Nephron (organoid): Measurements from ENCODE around the gene ACTL7B.
A peak's percentile ranks its signal among the peaks of the same experiment; 100 is the strongest.
"Not testable (repeated sequence)": the region's sequence is repeated elsewhere in the genome, so short reads cannot be mapped to it uniquely, and the experiment has no call there.

Experiments
- H3K27ac Mint-ChIP-seq, 3 experiments: 2 replicates each; pipeline ENCODE4 v1.8.0; 2020; ENCODE audit warnings: mixed read lengths in 3 of 3, mild to moderate bottlenecking in 2 of 3, moderate library complexity in 1 of 3
- H3K27me3 Mint-ChIP-seq: 2 replicates; pipeline ENCODE4 v1.8.0; 2021; ENCODE audit warnings: low read depth, mild to moderate bottlenecking, moderate library complexity, mixed read lengths
- H3K36me3 Mint-ChIP-seq: 2 replicates; pipeline ENCODE4 v1.8.0; 2020; ENCODE audit warnings: low read depth, mixed read lengths
- H3K4me1 Mint-ChIP-seq: 2 replicates; pipeline ENCODE4 v1.8.0; 2020; ENCODE audit warnings: mixed read lengths
- H3K4me3 Mint-ChIP-seq, 3 experiments: 2 replicates each; pipeline ENCODE4 v1.8.0; 2020; ENCODE audit warnings: mild to moderate bottlenecking in 3 of 3, mixed read lengths in 3 of 3, moderate library complexity in 2 of 3
- H3K9me3 Mint-ChIP-seq: 2 replicates; pipeline ENCODE4 v1.8.0; 2020; ENCODE audit warnings: mixed read lengths
- TF ChIP-seq, protein P1 (sequence below), 3 experiments: fragments of 200-600 bp; sonication (generic); IDR thresholded peaks; one replicate each; pipeline ENCODE4 v1.5.0; 2021; ENCODE audit warnings: antibody characterized with exemption in 3 of 3; ENCODE audit not compliant: unreplicated experiment in 3 of 3

The ACTL7B gene

DNA sequence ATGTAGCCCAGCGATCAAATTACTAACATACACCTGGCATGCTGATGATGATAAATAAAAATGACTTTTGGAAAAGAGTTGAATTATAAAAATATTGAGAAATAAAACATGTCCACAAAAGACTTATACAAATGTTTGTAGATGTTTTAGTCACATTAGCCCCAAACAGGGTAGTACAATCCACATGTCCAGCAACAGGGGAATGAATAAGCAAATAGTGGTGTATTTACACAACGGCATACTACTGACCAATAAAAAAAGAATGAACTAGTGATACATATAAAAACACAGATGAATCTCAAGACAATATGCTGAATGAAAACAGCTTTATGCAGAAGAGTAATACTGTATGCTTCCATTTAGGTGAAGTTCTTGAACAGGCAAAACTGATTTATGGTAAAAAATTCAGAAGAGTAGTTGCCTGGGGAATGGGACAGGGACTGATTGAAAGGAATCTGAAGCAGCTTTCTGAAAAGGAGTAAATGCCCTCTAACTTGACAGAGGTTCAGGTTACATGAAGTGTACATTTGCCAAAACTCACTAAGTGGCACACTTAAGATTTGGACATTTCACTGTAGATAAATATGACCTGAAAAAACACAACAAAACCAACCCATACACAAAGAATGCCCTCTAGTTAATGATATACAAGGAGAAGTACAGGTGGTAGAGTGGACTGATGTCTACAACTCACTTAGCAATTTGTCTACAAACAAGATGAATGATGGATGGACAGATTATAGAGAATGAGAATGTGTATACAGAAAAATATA is 41.7 kb upstream of the ACTL7B start:
- TF ChIP-seq, protein P1, sequence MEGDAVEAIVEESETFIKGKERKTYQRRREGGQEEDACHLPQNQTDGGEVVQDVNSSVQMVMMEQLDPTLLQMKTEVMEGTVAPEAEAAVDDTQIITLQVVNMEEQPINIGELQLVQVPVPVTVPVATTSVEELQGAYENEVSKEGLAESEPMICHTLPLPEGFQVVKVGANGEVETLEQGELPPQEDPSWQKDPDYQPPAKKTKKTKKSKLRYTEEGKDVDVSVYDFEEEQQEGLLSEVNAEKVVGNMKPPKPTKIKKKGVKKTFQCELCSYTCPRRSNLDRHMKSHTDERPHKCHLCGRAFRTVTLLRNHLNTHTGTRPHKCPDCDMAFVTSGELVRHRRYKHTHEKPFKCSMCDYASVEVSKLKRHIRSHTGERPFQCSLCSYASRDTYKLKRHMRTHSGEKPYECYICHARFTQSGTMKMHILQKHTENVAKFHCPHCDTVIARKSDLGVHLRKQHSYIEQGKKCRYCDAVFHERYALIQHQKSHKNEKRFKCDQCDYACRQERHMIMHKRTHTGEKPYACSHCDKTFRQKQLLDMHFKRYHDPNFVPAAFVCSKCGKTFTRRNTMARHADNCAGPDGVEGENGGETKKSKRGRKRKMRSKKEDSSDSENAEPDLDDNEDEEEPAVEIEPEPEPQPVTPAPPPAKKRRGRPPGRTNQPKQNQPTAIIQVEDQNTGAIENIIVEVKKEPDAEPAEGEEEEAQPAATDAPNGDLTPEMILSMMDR (IDR thresholded peaks at IDR 0.05; ENCODE audit: unreplicated experiment in 3 of 3) = no peak
- H3K27ac Mint-ChIP-seq = no peak overlapping the region
- no peaks in the 10 kb centered on the region for H3K9me3 Mint-ChIP-seq
- no peaks in the 10 kb centered on the region for H3K4me1 Mint-ChIP-seq
- H3K27me3 Mint-ChIP-seq = no peaks in the 10 kb centered on the region
- peaks cover 72% of the 10 kb centered on the region for H3K36me3 Mint-ChIP-seq
- no peak overlapping the region for H3K4me3 Mint-ChIP-seq

DNA sequence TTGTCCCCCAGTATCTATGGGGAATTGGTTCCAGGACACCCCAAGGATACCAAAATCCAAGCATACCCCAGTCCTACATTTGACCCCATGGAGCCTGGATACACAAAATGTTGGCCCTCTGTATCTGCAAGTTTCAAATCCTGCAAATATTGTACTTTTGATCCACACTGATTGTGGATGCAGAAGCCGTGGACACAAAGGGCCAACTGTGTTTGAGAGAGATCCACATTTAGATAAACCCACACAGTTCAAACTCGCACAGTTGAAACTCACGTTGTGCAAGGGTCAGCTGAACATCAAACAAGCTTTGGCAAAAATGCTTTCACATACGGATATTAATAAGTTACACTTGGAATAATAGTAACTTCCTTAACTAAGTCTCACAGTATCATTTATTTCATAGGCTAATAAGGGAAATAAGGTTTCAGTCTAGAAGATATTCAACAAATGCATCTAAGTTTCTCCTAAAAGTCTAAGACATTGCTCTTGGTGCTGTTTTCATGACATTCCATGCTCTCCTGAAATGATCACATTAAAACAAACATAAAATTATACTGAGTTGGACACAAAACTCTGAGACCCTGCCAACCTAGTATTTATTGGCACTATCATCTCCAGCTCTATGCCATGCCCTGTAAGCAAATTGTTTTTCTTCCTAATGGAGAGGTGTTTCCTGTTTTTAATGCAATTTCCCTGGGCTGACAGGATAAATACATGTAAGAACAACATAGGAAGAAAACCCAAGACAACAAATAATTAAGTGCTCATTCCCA is 38.6 kb upstream of the ACTL7B start:
- TF ChIP-seq, protein P1 (IDR thresholded peaks at IDR 0.05; ENCODE audit: unreplicated experiment in 3 of 3) = no peak

DNA sequence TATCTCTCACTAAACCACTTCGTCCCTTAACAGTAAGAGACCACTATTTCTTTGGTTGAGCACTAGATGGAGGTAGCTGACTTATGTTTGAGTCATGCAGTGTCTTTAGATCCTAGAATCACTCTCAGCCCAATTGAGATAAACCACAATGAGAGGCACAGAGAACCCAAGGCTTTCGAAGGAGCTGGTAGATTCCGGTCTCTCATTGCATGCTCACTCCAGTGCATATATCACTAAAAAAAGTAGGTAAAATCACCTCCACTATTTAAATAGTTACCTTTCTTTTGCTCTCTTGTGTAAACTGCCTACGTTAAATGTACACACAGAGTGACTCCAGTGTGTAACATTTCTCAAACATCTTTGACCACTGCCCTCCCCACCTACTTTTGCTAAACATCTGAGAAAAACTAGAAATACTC is 33.9 kb upstream of the ACTL7B start:
- H3K9me3 Mint-ChIP-seq = peaks cover 2% of the 10 kb centered on the region
- H3K36me3 Mint-ChIP-seq = peaks cover 69% of the 10 kb centered on the region
- H3K4me1 Mint-ChIP-seq = peaks cover 6% of the 10 kb centered on the region
- TF ChIP-seq, protein P1 (IDR thresholded peaks at IDR 0.05; ENCODE audit: unreplicated experiment in 3 of 3) = peak in 1 of 3 experiments; percentile 17
- H3K27ac Mint-ChIP-seq = no peak overlapping the region
- no peaks in the 10 kb centered on the region for H3K27me3 Mint-ChIP-seq
- H3K4me3 Mint-ChIP-seq = no peak overlapping the region

More for the DNA sequence above, 38.6 kb upstream of the ACTL7B start:
- H3K9me3 Mint-ChIP-seq = no peaks in the 10 kb centered on the region
- H3K4me3 Mint-ChIP-seq = no peak overlapping the region
- H3K4me1 Mint-ChIP-seq = no peaks in the 10 kb centered on the region
- no peaks in the 10 kb centered on the region for H3K27me3 Mint-ChIP-seq
- no peak overlapping the region for H3K27ac Mint-ChIP-seq
- peaks cover 72% of the 10 kb centered on the region for H3K36me3 Mint-ChIP-seq

DNA sequence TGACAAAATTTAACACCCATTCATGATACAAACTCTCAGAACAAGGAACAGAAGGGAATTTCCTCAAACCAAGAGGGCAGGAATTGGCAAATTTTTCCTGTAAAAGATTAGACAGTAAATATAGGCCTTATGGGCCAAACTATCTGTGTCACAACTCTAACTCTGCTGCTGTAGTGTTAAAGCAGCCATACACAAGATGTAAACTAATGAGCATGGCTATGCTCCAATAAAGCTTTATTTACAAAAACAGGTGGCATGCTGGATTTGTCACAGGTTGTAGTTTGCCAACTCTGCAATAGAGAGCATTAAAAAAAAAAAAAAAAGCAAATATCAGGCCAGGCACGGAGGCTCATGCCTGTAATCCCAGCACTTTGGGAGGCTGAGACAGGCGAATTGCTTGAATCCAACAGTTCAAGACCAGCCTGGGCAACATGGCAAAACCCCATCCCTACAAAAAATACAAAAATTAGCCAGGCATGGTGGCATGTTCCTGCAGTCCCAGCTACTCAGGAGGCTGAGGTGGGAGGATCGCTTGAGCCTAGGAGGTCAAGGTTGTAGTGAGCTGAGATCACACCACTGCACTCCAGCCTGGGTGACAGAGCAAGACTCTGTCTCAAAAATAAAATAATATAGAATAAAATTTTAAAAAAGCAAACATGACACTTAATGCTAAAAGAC is 30.9 kb upstream of the ACTL7B start:
- H3K4me1 Mint-ChIP-seq = not testable (repeated sequence)
- peaks cover 69% of the 10 kb centered on the region for H3K36me3 Mint-ChIP-seq
- H3K27ac Mint-ChIP-seq = peak overlapping the region; percentile 44 to 63 (median 58)

DNA sequence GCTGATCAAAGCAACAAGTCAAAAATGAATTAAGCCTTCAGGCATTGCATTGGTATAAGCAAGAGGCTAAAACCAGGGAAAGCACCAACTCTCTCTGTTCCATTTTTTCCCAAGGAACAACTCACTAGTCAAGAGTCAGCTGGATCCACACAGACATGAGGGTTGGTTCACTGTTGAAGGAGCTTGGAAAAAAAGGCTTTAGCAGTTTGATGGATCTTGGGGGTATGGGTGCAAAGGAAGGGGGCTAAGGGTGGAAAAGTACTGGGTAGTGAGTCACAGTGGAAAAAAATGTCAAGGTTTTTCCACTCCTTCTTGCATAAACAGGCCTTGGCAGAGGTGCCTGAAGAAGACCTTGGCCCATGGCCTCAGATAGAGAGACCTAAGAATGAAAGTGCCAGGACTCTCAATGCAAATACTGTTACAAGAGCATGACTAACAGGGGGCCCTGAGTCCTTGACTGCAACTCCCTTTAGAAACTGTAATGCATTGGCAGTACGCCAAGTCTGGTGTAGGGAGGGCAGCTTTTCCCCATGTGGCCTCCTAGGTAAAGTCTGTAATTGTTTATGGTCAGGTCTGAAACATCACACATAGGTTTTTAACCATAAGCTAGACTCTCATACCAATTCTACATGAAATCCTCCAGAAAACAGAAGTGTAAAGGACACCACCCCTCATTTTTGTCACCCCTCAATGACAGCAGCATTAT is 30.0 kb upstream of the ACTL7B start:
- H3K27me3 Mint-ChIP-seq = no peaks in the 10 kb centered on the region
- peak overlapping the region; percentile 44 to 63 (median 58) for H3K27ac Mint-ChIP-seq
- peak overlapping the region in 1 of 3 experiments; percentile 4 for H3K4me3 Mint-ChIP-seq
- peaks cover 2% of the 10 kb centered on the region for H3K9me3 Mint-ChIP-seq
- peaks cover 63% of the 10 kb centered on the region for H3K36me3 Mint-ChIP-seq
- TF ChIP-seq, protein P1 (IDR thresholded peaks at IDR 0.05; ENCODE audit: unreplicated experiment in 3 of 3) = no peak
- H3K4me1 Mint-ChIP-seq = peaks cover 6% of the 10 kb centered on the region

More for the DNA sequence above, 30.9 kb upstream of the ACTL7B start:
- H3K9me3 Mint-ChIP-seq, H3K27me3 Mint-ChIP-seq, H3K4me3 Mint-ChIP-seq: not testable (repeated sequence)
